ENCODE data around the gene HNRNPM.
"Not testable (repeated sequence)": the region's sequence is repeated elsewhere in the genome, so short reads cannot be mapped to it uniquely, and the experiment has no call there.

The HNRNPM gene

DNA sequence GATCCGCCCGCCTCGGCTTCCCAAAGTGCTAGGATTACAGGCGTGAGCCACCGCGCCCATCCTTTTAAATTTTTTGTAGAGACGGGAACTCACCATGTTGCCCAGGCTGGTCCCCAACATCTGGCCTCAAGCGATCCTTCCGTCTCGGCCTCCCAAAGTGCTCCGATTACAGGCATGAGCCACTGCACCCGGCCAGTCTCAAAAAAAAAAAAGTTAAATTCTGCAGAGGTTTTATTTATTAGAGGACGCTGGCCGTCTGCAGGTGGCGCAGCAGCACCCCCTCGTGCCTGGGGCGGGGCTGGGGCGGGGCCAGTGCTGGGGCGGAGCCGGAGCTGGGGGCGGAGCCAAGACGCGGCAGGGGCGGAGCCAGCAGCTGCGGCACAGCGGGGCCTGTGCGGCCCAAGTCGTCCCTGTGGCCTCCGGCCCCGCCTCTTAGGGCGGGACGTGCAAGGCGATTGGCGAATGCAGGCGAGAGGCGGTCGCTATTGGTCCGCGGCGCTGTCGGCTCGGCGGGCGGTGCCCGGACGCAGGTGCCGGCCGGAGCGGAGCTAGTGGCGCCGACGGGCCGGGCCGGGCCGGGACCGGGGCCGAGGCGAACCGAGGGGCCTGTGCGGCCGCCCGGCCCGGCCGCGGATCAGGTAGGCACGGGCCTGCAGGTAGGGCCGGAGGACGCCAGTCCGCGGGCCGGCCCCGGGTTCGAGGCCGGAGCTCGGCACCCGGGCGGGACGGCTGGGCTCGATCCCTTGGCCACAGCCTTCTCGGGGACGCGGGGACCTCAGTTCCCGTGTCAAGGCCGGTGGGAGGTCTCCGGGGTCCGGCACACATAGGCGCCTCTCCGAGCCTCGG lies 31.8 kb upstream of the HNRNPM start, which contains the start of gene MARCHF2:
Gene MARCHF2, plus strand, starts transcription at position 523 of the 846 bp plus-strand sequence. CDS start 8,536 bp downstream, outside the sequence.
- DNase-seq (ENCODE audit: insufficient read length, low spot score) (peak; percentile 96), FAIRE-seq (no peak)
- TF ChIP-seq POLR2A (IDR thresholded peaks at IDR 0.05; ENCODE audit: low read depth, low read length) = peak; percentile 34

DNA sequence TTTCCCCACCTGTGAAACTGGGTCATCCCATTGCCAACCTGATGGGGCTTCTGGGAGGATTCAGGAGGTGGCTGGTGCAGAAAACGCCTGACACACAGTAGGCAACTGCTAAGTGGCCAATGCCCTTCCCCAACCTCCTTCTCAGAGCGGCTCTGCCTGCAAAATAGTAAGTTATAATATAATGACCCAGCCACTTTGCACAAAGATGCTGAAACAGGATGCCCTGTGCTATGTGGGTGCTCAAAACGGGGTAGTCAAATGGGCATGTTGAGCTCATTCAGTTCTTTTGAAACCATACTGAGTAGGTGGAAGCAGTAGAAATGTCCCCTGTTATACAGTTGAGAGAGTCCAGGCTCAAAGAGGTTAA lies 31.2 kb upstream of the HNRNPM start:
- FAIRE-seq = no peak
- no peak for TF ChIP-seq POLR2A (IDR thresholded peaks at IDR 0.05; ENCODE audit: low read depth, low read length)

DNA sequence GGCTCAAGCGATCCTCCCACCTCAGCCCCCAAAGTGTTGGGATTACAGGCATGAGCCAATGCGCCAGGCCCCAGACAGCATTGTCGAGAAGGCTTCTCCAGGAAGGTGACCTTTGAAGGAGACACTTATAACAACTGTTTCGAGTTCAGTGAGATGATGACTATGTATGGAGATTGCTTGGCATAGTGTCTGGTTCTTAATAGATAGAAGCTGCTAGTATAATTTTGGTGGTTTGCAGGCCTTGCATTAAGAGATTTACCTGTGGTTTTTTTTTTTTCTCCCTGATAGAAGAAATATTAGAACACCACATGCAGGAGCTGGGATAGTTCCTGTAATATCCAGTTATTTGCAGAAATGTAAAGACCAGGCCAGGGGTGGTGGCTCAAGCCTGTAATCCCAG lies 28.0 kb upstream of the HNRNPM start:
- no peak for FAIRE-seq
- no peak for TF ChIP-seq POLR2A (IDR thresholded peaks at IDR 0.05; ENCODE audit: low read depth, low read length)

More for the DNA sequence above, 31.2 kb upstream of the HNRNPM start:
- no peak for DNase-seq (ENCODE audit: insufficient read length, low spot score)

DNA sequence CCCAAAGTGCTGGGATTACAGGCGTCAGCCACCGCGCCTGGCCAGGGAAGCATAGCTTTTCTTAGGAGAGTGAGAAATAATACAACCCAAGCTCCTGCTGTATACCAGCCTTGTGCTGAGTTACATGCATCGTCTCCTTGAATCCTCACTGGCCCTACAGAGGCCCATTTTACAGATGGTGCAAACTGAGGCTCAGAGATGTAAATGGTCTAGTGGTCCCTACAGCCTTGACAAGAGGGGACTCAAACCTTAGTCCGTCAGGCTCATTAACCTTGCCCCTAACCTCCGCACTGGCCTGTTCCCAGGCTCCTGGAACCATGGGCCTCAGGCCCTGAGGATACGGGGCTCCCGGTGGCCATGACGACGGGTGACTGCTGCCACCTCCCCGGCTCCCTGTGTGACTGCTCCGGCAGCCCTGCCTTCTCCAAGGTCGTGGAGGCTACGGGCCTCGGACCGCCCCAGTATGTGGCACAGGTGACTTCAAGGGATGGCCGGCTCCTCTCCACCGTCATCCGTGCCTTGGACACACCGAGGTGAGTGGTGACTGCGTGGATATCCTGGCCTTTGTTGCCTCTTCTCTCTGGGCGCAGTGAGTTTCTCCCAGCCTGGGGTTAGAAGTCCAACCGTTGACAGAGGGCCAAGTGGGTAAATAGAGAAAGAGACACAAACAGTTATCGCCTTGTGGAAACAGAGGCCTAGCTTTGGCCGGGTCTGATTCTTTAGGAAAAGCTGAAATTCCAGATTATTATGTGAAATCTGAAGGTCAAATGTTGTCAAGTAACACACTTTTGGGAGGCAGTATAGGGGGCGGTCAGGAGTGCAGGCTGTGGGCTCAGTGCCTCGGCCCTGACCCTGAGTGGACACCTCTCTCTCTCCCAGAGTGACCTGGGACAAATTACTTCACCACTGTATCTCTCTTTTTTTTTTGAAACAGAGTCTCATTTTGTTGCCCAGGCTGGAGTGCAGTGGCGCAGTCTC lies 23.0 kb upstream of the HNRNPM start:
- TF ChIP-seq POLR2A (IDR thresholded peaks at IDR 0.05; ENCODE audit: low read depth, low read length) = no peak
- DNase-seq (ENCODE audit: insufficient read length, low spot score) (no peak), FAIRE-seq (no peak)

More for the DNA sequence above, 28.0 kb upstream of the HNRNPM start:
- no peak for DNase-seq (ENCODE audit: insufficient read length, low spot score)

DNA sequence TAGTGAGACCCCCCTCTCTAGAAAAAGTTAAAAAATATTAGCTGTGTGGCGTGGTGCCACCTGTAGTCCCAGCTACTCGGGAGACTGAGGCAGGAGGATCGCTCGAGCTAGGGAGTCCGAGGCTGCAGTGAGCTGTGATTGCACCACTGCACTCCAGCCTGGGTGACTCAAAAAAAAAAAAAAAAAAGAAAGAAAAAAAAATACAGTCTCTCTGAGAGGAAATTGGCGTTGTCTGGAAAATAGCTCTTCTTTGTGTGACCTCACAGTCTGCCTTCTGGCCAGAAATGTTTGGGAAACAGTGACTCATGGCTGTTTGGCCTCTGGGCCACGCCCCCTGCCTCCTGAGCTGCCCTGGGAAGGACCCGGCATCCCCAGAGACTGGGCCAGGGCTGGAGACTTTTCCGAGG lies 21.0 kb upstream of the HNRNPM start:
- FAIRE-seq (peak; percentile 75), DNase-seq (ENCODE audit: insufficient read length, low spot score) (peak; percentile 82)
- no peak for TF ChIP-seq POLR2A (IDR thresholded peaks at IDR 0.05; ENCODE audit: low read depth, low read length)

DNA sequence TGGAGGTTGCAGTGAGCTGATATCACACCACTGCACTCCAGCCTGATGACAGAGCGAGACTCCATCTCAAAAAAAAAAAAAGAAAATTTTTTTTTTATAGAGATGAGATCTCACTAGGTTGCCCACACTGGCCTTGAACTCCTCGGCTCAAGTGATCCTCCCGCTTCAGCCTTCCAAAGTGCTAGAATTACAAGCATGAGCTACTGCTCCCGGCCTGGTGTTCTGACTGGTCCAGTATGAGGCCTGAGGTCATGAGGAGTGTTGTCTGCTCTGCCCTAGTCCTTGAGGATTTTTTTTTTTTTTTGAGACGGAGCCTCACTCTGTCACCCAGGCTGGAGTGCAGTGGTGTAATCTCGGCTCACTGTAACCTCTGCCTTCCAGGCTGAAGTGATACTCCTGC lies 19.4 kb upstream of the HNRNPM start:
- FAIRE-seq = not testable (repeated sequence)

DNA sequence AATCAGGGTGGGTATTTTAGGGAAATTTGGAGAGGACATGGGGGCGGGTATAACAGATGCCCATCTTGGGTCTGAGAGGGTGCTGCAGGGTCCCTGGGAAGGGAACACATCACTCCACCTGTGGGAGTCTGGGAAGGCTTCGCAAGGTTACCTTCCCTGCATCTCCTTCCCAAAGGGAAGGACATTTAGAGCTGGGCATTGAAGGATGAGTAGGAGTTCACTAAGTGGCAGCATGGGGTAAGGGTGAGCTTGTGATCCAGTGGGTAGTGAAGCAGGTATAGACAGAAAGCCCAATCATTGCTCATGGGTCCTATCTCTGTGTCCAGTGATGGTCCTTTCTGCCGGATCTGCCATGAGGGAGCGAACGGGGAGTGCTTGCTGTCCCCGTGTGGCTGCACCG lies 18.5 kb upstream of the HNRNPM start:
- DNase-seq (ENCODE audit: insufficient read length, low spot score) (no peak), FAIRE-seq (no peak)
- TF ChIP-seq POLR2A (IDR thresholded peaks at IDR 0.05; ENCODE audit: low read depth, low read length) = no peak

More for the DNA sequence above, 19.4 kb upstream of the HNRNPM start:
- DNase-seq (ENCODE audit: insufficient read length, low spot score) = not testable (repeated sequence)

DNA sequence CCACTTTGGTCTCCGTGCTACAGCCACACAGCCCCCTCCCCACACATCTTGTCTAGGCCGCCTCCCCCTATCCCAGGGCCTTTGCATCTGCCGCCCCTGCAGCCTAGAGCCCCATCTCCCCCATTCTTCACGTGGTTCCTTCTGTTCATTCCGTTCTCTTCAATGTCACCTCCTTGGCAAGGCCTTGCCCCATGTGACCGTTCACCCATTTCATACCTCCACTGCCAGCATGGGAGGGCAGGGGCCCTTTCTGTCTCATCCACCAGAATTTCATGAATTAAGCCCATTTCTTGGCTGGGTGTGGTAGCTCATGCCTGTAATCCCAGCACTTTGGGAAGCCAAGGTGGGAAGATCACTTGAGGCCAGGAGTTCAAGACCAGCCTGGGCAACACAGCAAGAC lies 15.7 kb upstream of the HNRNPM start:
- FAIRE-seq (no peak), DNase-seq (ENCODE audit: insufficient read length, low spot score) (no peak)
- no peak for TF ChIP-seq POLR2A (IDR thresholded peaks at IDR 0.05; ENCODE audit: low read depth, low read length)

DNA sequence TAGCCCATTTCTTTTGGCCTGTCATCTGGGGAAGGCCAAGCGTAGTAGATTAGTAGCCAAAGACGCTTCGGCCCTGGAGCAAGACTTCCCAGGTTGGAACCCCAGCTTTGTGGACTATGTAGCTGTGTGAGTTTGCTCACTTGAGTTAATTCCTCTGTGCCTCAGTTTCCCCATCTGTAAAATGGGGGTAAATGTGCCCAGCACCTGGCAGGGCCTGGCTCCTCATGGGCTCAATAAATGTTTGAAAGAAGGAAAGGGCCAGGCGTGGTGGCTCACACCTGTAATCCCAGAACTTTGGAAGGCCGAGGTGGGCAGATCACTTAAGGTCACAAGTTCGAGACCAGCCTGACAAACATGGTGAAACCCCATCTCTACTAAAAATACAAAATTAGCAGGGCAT lies 14.9 kb upstream of the HNRNPM start:
- DNase-seq (ENCODE audit: insufficient read length, low spot score) (no peak), FAIRE-seq (no peak)
- no peak for TF ChIP-seq POLR2A (IDR thresholded peaks at IDR 0.05; ENCODE audit: low read depth, low read length)

DNA sequence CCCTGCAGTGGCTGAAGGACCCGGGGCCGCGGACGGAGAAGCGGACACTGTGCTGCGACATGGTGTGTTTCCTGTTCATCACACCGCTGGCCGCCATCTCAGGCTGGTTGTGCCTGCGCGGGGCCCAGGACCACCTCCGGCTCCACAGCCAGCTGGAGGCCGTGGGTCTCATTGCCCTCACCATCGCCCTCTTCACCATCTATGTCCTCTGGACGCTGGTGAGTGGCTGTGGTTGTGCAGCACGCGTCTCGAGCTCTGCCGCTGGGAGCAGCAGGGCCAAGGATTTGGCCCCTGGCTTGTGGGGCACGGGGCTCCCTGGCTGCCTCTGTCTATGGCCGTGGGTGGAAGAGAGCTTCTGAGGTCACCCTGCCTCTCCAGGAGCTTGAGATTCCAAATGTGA lies 14.1 kb upstream of the HNRNPM start:
- FAIRE-seq = no peak
- no peak for TF ChIP-seq POLR2A (IDR thresholded peaks at IDR 0.05; ENCODE audit: low read depth, low read length)
- no peak for DNase-seq (ENCODE audit: insufficient read length, low spot score)

DNA sequence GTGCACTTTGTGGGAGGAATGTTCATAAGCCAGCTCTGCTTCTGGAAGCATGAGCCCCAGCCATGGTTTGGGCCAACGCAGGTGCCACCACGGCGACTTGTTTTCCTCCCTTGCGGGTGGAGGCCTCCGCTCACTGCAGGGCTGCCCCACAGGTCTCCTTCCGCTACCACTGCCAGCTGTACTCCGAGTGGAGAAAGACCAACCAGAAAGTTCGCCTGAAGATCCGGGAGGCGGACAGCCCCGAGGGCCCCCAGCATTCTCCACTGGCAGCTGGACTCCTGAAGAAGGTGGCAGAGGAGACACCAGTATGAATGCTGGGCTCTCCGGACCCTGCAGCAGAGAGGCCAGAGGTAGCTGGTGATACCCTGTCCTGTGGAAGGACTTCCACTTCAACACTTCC lies 6.5 kb upstream of the HNRNPM start:
- TF ChIP-seq POLR2A (IDR thresholded peaks at IDR 0.05; ENCODE audit: low read depth, low read length) = no peak
- DNase-seq (ENCODE audit: insufficient read length, low spot score) (no peak), FAIRE-seq (no peak)

DNA sequence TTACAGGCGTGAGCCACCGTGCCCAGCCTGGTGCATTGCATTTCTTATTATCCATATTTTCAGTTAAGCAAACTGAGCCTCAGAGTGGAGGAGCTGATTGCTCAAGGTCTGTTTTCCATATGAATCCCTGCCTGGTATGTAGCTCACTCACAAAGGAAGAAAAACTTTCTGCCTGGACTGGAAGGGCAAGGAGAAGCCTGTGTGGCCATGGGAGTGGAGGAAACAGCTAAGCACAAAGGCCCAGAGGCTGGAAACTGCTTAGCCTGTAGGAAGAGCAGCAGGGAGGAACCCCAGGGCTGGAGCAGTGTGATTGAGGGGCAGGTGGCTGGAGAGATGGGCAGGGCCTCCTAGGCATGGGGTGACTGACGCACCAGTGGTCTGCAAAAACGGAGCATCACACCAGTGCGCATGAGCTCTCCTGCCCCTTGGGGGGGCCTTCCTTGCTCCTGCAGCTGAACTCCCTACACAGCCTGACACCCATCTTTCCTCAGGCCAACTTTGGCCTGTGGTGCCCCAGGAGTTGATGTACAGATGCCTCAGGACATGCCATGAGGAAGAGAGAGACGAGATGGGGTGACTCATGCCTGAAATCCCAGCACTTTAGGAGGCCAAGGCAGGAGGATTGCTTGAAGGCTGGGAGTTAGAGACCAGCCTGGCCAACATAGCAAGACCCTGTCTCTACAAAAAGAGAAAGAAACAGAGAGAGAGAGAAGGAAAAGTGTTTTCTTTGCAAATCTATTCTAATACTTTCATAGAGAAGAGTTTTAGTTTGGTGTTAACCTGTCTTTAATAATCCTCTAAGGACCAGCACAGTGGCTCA lies 2.8 kb upstream of the HNRNPM start:
- no peak for TF ChIP-seq POLR2A (IDR thresholded peaks at IDR 0.05; ENCODE audit: low read depth, low read length)
- FAIRE-seq (no peak), DNase-seq (ENCODE audit: insufficient read length, low spot score) (no peak)

DNA sequence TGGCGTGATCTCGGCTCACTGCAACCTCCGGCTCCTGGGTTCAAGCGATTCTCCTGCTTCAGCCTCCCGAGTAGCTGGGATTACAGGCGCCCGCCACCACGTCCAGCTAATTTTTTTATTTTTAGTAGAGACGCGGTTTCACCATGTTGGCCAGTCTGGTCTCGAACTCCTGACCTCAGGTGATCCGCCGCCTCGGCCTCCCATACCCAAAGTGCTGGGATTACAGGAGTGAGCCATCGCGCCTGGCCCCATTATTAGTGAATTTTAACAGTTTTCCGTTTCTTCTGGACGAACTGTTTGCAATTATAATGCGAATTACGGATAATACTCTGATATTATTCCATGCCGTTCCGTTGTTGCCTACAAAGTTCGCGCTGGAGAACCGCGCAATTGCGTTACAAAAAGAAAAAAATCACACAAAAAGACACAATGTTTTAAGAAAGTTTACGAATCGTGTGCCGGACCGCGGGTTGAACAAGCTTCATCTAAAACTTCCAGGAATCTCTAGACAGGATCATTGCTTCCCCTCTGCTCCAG lies 567 bp upstream of the HNRNPM start:
- DNase-seq (ENCODE audit: insufficient read length, low spot score); FAIRE-seq: not testable (repeated sequence)

Data from H54 (cell line).